Thoracic aorta (tissue), 2 donors: ENCODE measurements around the gene ARHGDIA. TPM values are rescaled to one million over a fixed set of nuclear protein-coding genes. Genes with fewer than 3 reads are reported as not detected.

Experiments used
- ATAC-seq: fragments of 150-250 bp; one replicate; pipeline ENCODE4 v1.8.0; 2017; ENCODE audit warnings: low read depth; ENCODE audit not compliant: insufficient number of reproducible peaks, low FRiP score
- DNase-seq: peaks from one replicate; pipeline ENCODE4 v3.0.0-alpha.2; 2020; ENCODE audit warnings: low spot score
- H3K27ac ChIP-seq, 2 donors: fragments of 200-600 bp; sonication (generic); 1 replicate in 1 of 2; 2 replicates in 1 of 2; pipeline ENCODE4 v1.5.1; 2016; ENCODE audit warnings: mild to moderate bottlenecking in 2 of 2, moderate library complexity in 2 of 2
- H3K27me3 ChIP-seq: fragments of 200-600 bp; sonication (generic); replicated peaks from 2 replicates; pipeline ENCODE4 v1.6.0; 2016; ENCODE audit warnings: mild to moderate bottlenecking; ENCODE audit not compliant: insufficient read depth
- H3K36me3 ChIP-seq: fragments of 200-600 bp; sonication (generic); one replicate; pipeline ENCODE4 v1.5.1; 2016
- H3K4me1 ChIP-seq, 2 donors: fragments of 200-600 bp; sonication (generic); 1 replicate in 1 of 2; 2 replicates in 1 of 2; pipeline versions ENCODE4 v1.5.1 to v1.6.0; 2016; ENCODE audit warnings: low read depth in 2 of 2, mild to moderate bottlenecking in 1 of 2; ENCODE audit not compliant: control insufficient read depth in 1 of 2
- H3K4me3 ChIP-seq: fragments of 200-600 bp; sonication (generic); 2 replicates; pipeline ENCODE4 v1.5.1; 2016; ENCODE audit warnings: mild to moderate bottlenecking
- H3K9me3 ChIP-seq: fragments of 200-600 bp; sonication (generic); 2 replicates; pipeline ENCODE4 v1.5.1; 2016
- total RNA-seq, 2 donors: library from RNA; depleted of rRNA; stranded (reverse); fragments of >200 nt; gene quantifications; one replicate each; pipeline versions ENCODE4 v1.1.0 to v1.2.3, GENCODE V29; 2016
- TF ChIP-seq, protein P1 (sequence below): fragments of 200-600 bp; sonication (generic); IDR thresholded peaks from one replicate; pipeline ENCODE4 v1.5.1; 2019; ENCODE audit warnings: antibody characterized with exemption

Gene ARHGDIA
- total RNA-seq, 2 donors from 2014 or later: 206 to 324 TPM

DNA sequence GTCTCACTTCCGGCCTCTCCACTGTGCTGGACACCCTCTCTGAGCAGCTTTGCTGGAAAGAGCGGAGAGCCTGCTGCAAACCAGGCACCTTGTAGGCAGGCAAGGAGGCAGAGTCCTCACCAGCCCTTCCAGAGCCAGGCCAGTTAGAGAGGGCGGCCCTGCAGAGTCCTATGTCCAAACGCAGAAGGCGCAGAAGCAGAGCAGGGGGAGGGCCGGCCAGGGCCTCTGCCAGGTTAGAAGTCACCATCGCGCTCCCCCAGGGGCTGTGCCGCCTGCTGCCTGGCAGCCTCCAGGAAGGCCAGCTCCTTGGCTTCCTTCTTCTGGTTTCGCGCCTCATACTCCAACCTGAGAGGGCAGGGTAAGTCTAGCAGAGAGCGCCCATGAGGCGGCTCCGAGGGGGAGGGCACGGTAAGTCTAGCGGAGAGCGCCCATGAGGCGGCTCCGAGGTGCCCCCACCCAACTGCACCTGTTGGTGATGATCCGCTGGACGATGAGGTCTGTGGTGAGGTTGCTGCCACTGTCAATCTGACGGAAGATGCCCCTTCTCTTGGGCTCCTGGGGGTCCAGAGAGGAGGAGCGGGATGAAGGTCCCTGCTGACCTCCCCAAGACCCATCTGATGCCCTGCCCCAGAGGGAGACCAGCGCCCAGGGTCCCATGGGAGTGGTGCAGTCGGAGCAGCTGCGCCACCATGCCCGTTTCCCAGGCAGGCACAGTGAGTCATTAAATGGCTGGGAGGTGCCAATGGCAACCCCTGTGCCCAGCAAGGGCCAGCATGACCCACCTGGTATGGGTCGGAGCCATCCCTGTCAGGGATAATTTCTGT is 33.7 kb upstream of the ARHGDIA start:
- ATAC-seq: no peak
- Histone ChIP-seq H3K27me3 (no peaks in the 10 kb centered on the region), H3K27ac (no peak overlapping the region), H3K4me3 (no peak overlapping the region), H3K9me3 (no peaks in the 10 kb centered on the region), H3K4me1 (peaks cover 9 to 13% of the 10 kb centered on the region in 2 donors), H3K36me3 (peaks cover 7% of the 10 kb centered on the region)
- no peak for DNase-seq
- TF ChIP-seq, protein P1, sequence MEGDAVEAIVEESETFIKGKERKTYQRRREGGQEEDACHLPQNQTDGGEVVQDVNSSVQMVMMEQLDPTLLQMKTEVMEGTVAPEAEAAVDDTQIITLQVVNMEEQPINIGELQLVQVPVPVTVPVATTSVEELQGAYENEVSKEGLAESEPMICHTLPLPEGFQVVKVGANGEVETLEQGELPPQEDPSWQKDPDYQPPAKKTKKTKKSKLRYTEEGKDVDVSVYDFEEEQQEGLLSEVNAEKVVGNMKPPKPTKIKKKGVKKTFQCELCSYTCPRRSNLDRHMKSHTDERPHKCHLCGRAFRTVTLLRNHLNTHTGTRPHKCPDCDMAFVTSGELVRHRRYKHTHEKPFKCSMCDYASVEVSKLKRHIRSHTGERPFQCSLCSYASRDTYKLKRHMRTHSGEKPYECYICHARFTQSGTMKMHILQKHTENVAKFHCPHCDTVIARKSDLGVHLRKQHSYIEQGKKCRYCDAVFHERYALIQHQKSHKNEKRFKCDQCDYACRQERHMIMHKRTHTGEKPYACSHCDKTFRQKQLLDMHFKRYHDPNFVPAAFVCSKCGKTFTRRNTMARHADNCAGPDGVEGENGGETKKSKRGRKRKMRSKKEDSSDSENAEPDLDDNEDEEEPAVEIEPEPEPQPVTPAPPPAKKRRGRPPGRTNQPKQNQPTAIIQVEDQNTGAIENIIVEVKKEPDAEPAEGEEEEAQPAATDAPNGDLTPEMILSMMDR: no peak

DNA sequence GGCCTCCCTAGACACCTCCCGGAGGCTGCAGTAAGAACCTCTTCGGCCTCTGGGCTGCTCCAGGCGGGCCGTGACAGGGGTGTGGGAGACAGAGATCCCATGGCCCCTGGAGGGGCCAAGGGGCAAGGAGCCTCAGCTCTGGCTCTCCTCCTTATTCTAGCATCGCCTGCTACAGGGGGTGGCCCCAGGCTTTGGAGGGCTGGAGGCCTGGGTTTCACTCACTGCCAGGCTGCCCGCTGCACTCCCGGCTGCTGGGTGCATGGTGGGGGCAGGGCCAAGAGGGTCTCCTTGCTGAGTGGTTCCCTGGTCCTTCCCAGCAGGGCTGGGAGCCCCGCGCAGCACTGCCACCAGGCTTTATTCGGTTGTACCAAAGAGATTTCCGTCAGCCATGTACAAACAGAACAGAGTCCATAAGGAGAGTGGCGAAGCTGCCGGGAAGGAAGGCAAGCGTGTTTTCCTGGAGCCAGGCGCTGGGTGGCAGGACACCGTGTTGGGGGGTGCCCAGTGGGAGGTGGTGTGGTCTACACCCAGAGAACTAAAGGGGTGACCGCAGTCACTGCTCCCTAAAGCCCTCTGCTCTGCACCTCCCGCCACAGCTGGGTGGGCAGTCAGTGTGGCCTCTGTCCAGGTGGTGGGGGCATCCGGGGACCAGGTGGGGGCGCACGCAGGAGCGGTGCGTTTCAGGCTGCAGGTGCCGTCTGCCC is 32.9 kb upstream of the ARHGDIA start:
- Histone ChIP-seq H3K27ac (no peak overlapping the region), H3K36me3 (peaks cover 13% of the 10 kb centered on the region), H3K4me1 (peaks cover 9 to 13% of the 10 kb centered on the region in 2 donors), H3K27me3 (no peaks in the 10 kb centered on the region), H3K9me3 (no peaks in the 10 kb centered on the region), H3K4me3 (no peak overlapping the region)
- TF ChIP-seq, protein P1: no peak
- DNase-seq (no peak), ATAC-seq (no peak)

DNA sequence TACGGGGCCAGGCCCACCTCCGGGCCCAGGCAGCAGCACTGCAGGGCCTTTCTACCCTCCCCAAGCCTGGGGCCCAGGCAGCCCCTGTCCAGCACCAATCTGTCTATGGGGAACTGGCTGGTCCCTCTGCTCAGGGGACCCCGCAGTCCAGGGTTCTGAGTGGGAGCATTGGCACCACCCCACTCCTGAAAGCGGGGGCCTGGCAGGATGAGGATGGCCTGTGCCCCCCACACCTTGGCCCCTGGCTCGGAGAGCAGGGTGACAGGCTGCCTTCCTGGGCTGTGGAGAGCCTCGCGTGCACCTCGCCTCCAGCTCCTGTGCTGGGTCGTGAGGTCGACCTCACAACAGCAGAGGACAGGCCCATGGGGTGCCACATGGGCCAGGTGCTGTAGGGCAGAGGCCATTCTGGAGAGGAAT is 32.3 kb upstream of the ARHGDIA start:
- Histone ChIP-seq H3K27ac (no peak overlapping the region), H3K36me3 (peaks cover 19% of the 10 kb centered on the region), H3K9me3 (no peaks in the 10 kb centered on the region), H3K27me3 (no peaks in the 10 kb centered on the region), H3K4me1 (peaks cover 9 to 13% of the 10 kb centered on the region in 2 donors), H3K4me3 (no peak overlapping the region)
- ATAC-seq: no peak
- TF ChIP-seq, protein P1: no peak
- DNase-seq: no peak

DNA sequence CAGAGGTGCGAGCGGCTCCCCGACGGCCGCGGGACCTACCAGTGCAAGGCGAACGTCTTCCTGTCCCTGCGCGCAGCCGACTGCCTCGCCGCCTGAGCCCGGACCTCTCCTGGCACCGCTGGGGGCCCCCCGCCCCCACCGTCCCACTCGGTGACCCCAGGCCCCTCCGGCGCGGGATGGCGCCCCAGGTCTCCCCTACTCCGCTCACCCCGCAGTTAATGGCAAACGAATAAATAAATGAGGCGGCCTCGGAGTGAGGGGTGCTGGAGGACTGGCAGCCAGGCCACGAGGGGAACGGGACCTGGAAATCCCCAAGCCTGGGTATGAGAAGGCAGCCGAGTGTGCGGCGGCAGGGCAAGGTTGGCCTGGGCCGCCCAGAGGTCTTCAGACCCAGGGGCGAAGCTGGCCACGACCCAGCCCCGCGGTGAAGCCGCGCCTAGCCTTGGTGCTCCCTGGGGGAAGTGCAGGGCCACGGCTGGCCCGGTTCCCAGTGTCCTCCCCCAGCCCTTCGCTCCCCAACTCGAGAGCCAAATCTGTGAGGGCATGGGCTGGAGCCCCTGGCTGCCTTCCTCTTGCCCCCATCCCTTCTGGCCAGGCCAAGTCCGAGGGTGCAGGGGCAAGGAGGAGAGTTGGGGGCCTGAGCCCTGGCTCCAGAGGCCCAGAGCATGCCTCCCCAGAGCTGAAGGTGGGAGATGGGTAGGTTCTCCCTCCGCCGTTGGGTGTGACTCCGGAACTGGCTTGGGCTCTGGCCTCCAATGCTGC is 31.7 kb upstream of the ARHGDIA start:
- H3K27ac ChIP-seq: no peak overlapping the region
- ATAC-seq (no peak), DNase-seq (no peak)
- no peaks in the 10 kb centered on the region for H3K27me3 ChIP-seq
- no peaks in the 10 kb centered on the region for H3K9me3 ChIP-seq
- H3K4me3 ChIP-seq: peak overlapping the region; percentile 68
- TF ChIP-seq, protein P1: no peak
- H3K36me3 ChIP-seq: peaks cover 25% of the 10 kb centered on the region
- peaks cover 9 to 13% of the 10 kb centered on the region in 2 donors for H3K4me1 ChIP-seq
